K562 (cell line): Measurements from ENCODE around the gene ADK. TPM values are rescaled to one million over a fixed set of nuclear protein-coding genes. Genes with fewer than 3 reads are reported as not detected.

Experiments
- CGGBP1 ChIP-seq: fragments of 250-450 bp; sonication (Bioruptor Pico); IDR thresholded peaks from 2 replicates; pipeline ENCODE4 v1.9.0; 2021; ENCODE audit warnings: mild to moderate bottlenecking
- DMBX1 ChIP-seq: fragments of 250-450 bp; sonication (Bioruptor Pico); IDR thresholded peaks from 2 replicates; pipeline ENCODE4 v1.8.0; 2022; ENCODE audit warnings: inconsistent platforms, mild to moderate bottlenecking, moderate library complexity, borderline replicate concordance
- HMGN3 ChIP-seq: IDR thresholded peaks from 2 replicates; pipeline ENCODE4 v1.6.1; 2011; ENCODE audit warnings: borderline replicate concordance, low read depth, mild to moderate bottlenecking, mixed read lengths, low read length; ENCODE audit not compliant: insufficient read length; ENCODE audit errors: extremely low read depth
- ID3 ChIP-seq, 2 experiments: fragments of 250-450 bp in 1 of 2; fragments of 450-650 bp in 1 of 2; sonication (Bioruptor Pico) in 1 of 2; IDR thresholded peaks; 2 replicates each; pipeline versions ENCODE4 v1.6.1 to v1.8.0; 2016 to 2021; ENCODE audit warnings: mild to moderate bottlenecking in 2 of 2, moderate library complexity in 2 of 2, missing compliant biosample characterization in 1 of 2, missing genetic modification characterization in 1 of 2
- MCM7 ChIP-seq, 2 experiments: fragments of 450-650 bp; IDR thresholded peaks; 2 replicates each; pipeline ENCODE4 v1.6.1; 2016 to 2018
- PHTF2 ChIP-seq: fragments of 250-450 bp; sonication (Bioruptor Pico); IDR thresholded peaks from 2 replicates; pipeline ENCODE4 v1.5.0; 2021; ENCODE audit warnings: mild to moderate bottlenecking
- TGIF2 ChIP-seq: sonication (generic); formaldehyde crosslinking; IDR thresholded peaks from 2 replicates; pipeline ENCODE4 v1.8.1; 2022; ENCODE audit warnings: mild to moderate bottlenecking, missing genetic modification reagents, moderate library complexity
- TRIM28 ChIP-seq: fragments of 450-650 bp; IDR thresholded peaks from 2 replicates; pipeline ENCODE4 v1.6.1; 2017
- XRCC4 ChIP-seq: IDR thresholded peaks from one replicate; pipeline ENCODE4 v1.6.1; 2011; ENCODE audit not compliant: insufficient read depth, insufficient read length; ENCODE audit errors: extremely low read depth
- ZBTB9 ChIP-seq: fragments of 450-650 bp; formaldehyde crosslinking; IDR thresholded peaks from 2 replicates; pipeline ENCODE4 v1.4.0; 2020; ENCODE audit warnings: mild to moderate bottlenecking, moderate library complexity
- ZNF280B ChIP-seq: fragments of 250-450 bp; sonication (Bioruptor Pico); IDR thresholded peaks from 2 replicates; pipeline ENCODE4 v1.5.1; 2021; ENCODE audit warnings: mild to moderate bottlenecking
- ZNF311 ChIP-seq: fragments of 250-450 bp; sonication (Bioruptor Pico); IDR thresholded peaks from 2 replicates; pipeline ENCODE4 v1.4.0; 2020; ENCODE audit warnings: mild to moderate bottlenecking, moderate library complexity
- ZNF609 ChIP-seq: sonication (generic); formaldehyde crosslinking; IDR thresholded peaks from 2 replicates; pipeline ENCODE4 v1.8.1; 2023; ENCODE audit warnings: missing genetic modification reagents, mild to moderate bottlenecking, borderline replicate concordance
- polyA plus RNA-seq, 8 experiments: library from polyadenylated mRNA; depleted of rRNA in 4 of 8; stranded (reverse) in 5 of 8; unstranded in 3 of 8; fragments of >200 nt; fragmentation: Nextera tagmentation in 2 of 8; fragmentation: Illumina TruSeq in 1 of 8; extraction: Ambion mirVana in 2 of 8; extraction: Trizol in 1 of 8; gene quantifications; 2 replicates each; pipeline versions ENCODE4 v1.2.1 to v1.2.3, GENCODE V29; 2011 to 2014; ENCODE audit warnings: inconsistent platforms in 1 of 8, missing spikeins in 1 of 8
- total RNA-seq, 7 experiments: library from RNA; depleted of rRNA in 6 of 7; stranded (reverse); fragments of >200 nt in 6 of 7; fragmentation: Illumina TruSeq in 2 of 7; extraction: Trizol in 2 of 7; gene quantifications; 2 replicates each; pipeline versions ENCODE4 v1.2.1 to v1.2.3, GENCODE V29; 2011 to 2021; ENCODE audit warnings: low replicate concordance in 1 of 7
- TF ChIP-seq, protein P1 (sequence below): IDR thresholded peaks from 2 replicates; pipeline ENCODE4 v1.6.1; 2011; ENCODE audit warnings: borderline replicate concordance, low read depth, mild to moderate bottlenecking, moderate library complexity, low read length; ENCODE audit not compliant: insufficient read depth, poor library complexity, severe bottlenecking

Gene ADK
- total and polyA plus RNA-seq, 9 of the 15 experiments (the other 6 are each of a cell fraction or from before 2014, with no cell fraction given): 54.2 to 97.8 (median 73.6) TPM

DNA sequence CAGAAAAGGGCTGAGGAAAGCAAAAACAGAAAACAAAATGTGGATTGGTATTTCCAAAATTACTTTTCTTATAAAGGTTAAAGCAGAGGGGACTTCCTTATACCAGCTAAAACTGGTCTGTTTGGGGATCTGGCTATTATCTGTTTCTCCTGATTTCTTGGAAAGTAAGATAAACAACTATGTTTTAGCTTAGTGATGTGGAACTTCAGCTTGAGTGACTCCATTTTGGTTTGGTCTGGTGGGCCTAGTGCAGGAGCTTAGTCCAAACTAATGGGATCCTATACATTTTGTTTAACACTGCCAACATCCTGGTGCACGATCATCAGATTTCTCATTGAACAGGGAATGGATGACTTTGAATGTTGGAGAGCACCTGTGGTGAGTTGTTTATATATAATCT lies 283.5 kb downstream of the ADK start (continued):
- peak; percentile 77; the same call in 1 of the 2 replicates for TF ChIP-seq ZNF311
- TF ChIP-seq TGIF2 (CRISPR knock-in tag): no peak
- TF ChIP-seq PHTF2 (CRISPR knock-in tag): no peak
- TF ChIP-seq DMBX1: peak; percentile 89
- TF ChIP-seq MCM7 (IDR thresholded peaks at IDR 0.05): no peak
- TF ChIP-seq, protein P1, sequence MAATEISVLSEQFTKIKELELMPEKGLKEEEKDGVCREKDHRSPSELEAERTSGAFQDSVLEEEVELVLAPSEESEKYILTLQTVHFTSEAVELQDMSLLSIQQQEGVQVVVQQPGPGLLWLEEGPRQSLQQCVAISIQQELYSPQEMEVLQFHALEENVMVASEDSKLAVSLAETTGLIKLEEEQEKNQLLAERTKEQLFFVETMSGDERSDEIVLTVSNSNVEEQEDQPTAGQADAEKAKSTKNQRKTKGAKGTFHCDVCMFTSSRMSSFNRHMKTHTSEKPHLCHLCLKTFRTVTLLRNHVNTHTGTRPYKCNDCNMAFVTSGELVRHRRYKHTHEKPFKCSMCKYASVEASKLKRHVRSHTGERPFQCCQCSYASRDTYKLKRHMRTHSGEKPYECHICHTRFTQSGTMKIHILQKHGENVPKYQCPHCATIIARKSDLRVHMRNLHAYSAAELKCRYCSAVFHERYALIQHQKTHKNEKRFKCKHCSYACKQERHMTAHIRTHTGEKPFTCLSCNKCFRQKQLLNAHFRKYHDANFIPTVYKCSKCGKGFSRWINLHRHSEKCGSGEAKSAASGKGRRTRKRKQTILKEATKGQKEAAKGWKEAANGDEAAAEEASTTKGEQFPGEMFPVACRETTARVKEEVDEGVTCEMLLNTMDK: no peak
- no peak for TF ChIP-seq TRIM28
- TF ChIP-seq HMGN3: no peak
- 0 out of 2 replicates have a peak, but pooled peaks have one; percentile 64 for TF ChIP-seq ZBTB9 (CRISPR knock-in tag)
- no peak for TF ChIP-seq ID3 (CRISPR knock-in tag; IDR thresholded peaks at IDR 0.05)
- TF ChIP-seq ID3 (tag; IDR thresholded peaks at IDR 0.05): 0 out of 2 replicates have a peak, but pooled peaks have one; percentile 50
- no peak for TF ChIP-seq CGGBP1 (CRISPR knock-in tag)
- no peak for TF ChIP-seq XRCC4
- TF ChIP-seq ZNF609 (CRISPR knock-in tag): no peak
- TF ChIP-seq ZNF280B: no peak
